Suprapubic skin (tissue), 4 donors: Measurements from ENCODE around the gene SLC6A12. TPM values are rescaled to one million over a fixed set of nuclear protein-coding genes. Genes with fewer than 3 reads are reported as not detected.
"Not testable (repeated sequence)": the region's sequence is repeated elsewhere in the genome, so short reads cannot be mapped to it uniquely, and the experiment has no call there.

Experiments used
- DNase-seq, 2 donors: peaks; one replicate each; pipeline ENCODE4 v3.0.0-alpha.2; 2019; ENCODE audit warnings: low spot score in 2 of 2
- H3K27ac ChIP-seq: fragments of 200-600 bp; sonication (generic); one replicate; pipeline ENCODE4 v1.5.1; 2019
- H3K27me3 ChIP-seq: fragments of 200-600 bp; sonication (generic); one replicate; pipeline ENCODE4 v1.5.1; 2019
- H3K36me3 ChIP-seq: fragments of 200-600 bp; sonication (generic); one replicate; pipeline ENCODE4 v1.5.1; 2019
- H3K4me1 ChIP-seq: fragments of 200-600 bp; sonication (generic); one replicate; pipeline ENCODE4 v1.5.1; 2019
- H3K4me3 ChIP-seq: fragments of 200-600 bp; sonication (generic); one replicate; pipeline ENCODE4 v1.5.1; 2019; ENCODE audit warnings: mild to moderate bottlenecking
- H3K9me3 ChIP-seq: fragments of 200-600 bp; sonication (generic); one replicate; pipeline ENCODE4 v1.5.1; 2019
- EP300 ChIP-seq: sonication (generic); formaldehyde crosslinking; IDR thresholded peaks from one replicate; pipeline ENCODE4 v1.6.1; 2017; ENCODE audit warnings: antibody characterized with exemption
- POLR2A ChIP-seq, 2 donors: fragments of 450-650 bp; IDR thresholded peaks; one replicate each; pipeline ENCODE4 v1.6.1; 2017; ENCODE audit warnings: antibody characterized with exemption in 2 of 2, mild to moderate bottlenecking in 2 of 2, moderate library complexity in 2 of 2
- POLR2AphosphoS5 ChIP-seq, 3 donors: sonication (generic); formaldehyde crosslinking; IDR thresholded peaks; one replicate each; pipeline ENCODE4 v1.6.1; 2017; ENCODE audit warnings: antibody characterized with exemption in 3 of 3
- WGBS: methylation state at CpG from one replicate; pipeline ENCODE4 v1.1.5; 2018; 5-methylcytosine and 5-hydroxymethylcytosine counted together
- total RNA-seq, 4 donors: library from RNA; depleted of rRNA; stranded (reverse); fragments of >200 nt; gene quantifications; one replicate each; pipeline ENCODE4 v1.1.0, GENCODE V29; 2016
- TF ChIP-seq, protein P1 (sequence below), 2 donors: fragments of 200-600 bp in 1 of 2; fragments of 450-650 bp in 1 of 2; sonication (generic) in 1 of 2; IDR thresholded peaks; one replicate each; pipeline ENCODE4 v1.5.1; 2016 to 2019; ENCODE audit warnings: antibody characterized with exemption in 2 of 2, mild to moderate bottlenecking in 1 of 2, moderate library complexity in 1 of 2

The SLC6A12 gene
- total RNA-seq, 4 donors from 2014 or later = 3.1 to 6.0 TPM; not detected in 2

GRCh38 chr12:219891-220352, 6.0 kb upstream of the SLC6A12 start:
- no CpG with 5 or more reads among the region's 17 CpGs for WGBS
- Histone ChIP-seq H3K9me3 (no peaks in the 10 kb centered on the region), H3K36me3 (no peaks in the 10 kb centered on the region), H3K4me1 (no peaks in the 10 kb centered on the region), H3K27ac (no peak overlapping the region), H3K27me3 (peaks cover 39% of the 10 kb centered on the region), H3K4me3 (no peak overlapping the region)
- peak in 1 of 2 donors; percentile 87 for DNase-seq
- TF ChIP-seq, protein P1, sequence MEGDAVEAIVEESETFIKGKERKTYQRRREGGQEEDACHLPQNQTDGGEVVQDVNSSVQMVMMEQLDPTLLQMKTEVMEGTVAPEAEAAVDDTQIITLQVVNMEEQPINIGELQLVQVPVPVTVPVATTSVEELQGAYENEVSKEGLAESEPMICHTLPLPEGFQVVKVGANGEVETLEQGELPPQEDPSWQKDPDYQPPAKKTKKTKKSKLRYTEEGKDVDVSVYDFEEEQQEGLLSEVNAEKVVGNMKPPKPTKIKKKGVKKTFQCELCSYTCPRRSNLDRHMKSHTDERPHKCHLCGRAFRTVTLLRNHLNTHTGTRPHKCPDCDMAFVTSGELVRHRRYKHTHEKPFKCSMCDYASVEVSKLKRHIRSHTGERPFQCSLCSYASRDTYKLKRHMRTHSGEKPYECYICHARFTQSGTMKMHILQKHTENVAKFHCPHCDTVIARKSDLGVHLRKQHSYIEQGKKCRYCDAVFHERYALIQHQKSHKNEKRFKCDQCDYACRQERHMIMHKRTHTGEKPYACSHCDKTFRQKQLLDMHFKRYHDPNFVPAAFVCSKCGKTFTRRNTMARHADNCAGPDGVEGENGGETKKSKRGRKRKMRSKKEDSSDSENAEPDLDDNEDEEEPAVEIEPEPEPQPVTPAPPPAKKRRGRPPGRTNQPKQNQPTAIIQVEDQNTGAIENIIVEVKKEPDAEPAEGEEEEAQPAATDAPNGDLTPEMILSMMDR (IDR thresholded peaks at IDR 0.05) = peak; percentile 37 to 65
- TF ChIP-seq POLR2A (IDR thresholded peaks at IDR 0.05) (no peak), EP300 (no peak)

DNA sequence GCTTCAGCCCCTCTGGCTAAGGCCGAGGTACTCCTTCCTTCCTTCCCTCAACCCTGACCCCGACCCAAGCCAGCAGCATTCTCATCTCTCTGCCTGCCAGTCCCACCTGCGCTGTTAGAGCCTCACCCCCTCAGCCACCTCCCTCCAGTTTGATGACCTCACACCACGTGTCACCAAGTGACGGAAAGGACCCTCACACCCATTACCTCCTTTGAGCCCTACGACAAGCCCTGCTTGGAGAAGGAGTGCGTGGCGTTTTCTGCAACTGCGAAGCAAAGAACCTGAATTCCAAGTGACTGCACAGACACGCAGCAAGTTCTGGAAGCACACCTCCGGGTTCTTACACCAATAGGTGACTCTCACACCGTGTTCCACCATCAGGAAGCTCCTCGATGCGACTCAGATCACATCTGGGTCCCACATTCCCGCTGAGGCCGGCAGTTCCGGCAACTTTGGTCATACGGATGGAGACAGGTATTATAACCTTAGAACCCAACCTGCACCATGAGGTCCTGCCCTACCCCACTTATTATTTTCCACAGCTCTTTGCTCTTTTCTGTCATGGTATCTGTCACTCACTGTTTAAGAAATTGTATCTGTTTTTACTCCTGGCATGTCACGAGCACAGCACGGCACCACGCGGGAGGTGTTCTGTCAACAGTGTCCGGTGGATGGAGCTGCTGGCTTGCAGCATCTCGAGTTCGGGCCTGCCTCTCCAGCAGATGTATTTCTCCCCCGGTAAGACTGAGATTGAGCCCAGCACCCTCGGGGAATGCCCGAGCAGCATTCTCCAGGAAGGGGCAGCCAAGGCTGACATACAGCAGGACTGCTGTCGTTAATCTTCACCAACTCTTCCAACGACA, 5.0 kb upstream of the SLC6A12 start:
- no peaks in the 10 kb centered on the region for H3K36me3 ChIP-seq
- no peak for DNase-seq
- TF ChIP-seq POLR2A (IDR thresholded peaks at IDR 0.05) = no peak
- WGBS = 48% methylated on average over 30 of the region's 30 CpGs
- peaks cover 47% of the 10 kb centered on the region for H3K27me3 ChIP-seq
- H3K4me3 ChIP-seq = no peak overlapping the region
- no peaks in the 10 kb centered on the region for H3K9me3 ChIP-seq
- H3K4me1 ChIP-seq = peaks cover 1% of the 10 kb centered on the region
- no peak overlapping the region for H3K27ac ChIP-seq

DNA sequence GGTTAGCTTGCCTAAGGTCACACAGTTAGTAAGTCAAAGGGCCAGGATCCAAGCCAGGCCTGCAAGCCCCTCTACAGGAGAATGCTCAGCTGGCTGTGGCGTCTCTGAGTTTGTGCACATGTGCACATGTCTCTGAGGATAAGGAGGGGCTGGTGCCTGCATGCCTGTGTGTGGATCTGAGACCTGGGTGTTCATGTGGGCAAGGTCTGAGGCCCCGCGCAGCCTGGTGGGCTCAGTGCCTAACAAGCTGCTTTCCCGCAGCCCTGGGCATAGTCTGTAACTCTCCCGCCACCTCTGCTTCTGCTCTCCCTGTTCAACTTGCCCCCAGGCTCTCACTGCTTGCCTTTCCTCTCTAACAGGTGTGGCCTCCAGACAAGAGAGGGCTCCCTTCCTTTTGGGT, 4.3 kb upstream of the SLC6A12 start:
- WGBS = 92% methylated on average over 4 of the region's 5 CpGs
- H3K27me3 ChIP-seq = peaks cover 55% of the 10 kb centered on the region

GRCh38 chr12:217029-217428, 3.1 kb upstream of the SLC6A12 start:
- not testable (repeated sequence) for H3K9me3 ChIP-seq, H3K36me3 ChIP-seq, H3K4me3 ChIP-seq, H3K27ac ChIP-seq, DNase-seq
- 71% methylated on average over 6 of the region's 6 CpGs for WGBS
- Histone ChIP-seq H3K27me3 (peaks cover 61% of the 10 kb centered on the region), H3K4me1 (peaks cover 11% of the 10 kb centered on the region)

More for the DNA sequence above, 4.3 kb upstream of the SLC6A12 start:
- Histone ChIP-seq H3K27ac (no peak overlapping the region), H3K4me3 (no peak overlapping the region), H3K9me3 (no peaks in the 10 kb centered on the region), H3K36me3 (no peaks in the 10 kb centered on the region), H3K4me1 (peaks cover 9% of the 10 kb centered on the region)
- no peak for DNase-seq
- TF ChIP-seq EP300 = no peak
- TF ChIP-seq POLR2AphosphoS5 (IDR thresholded peaks at IDR 0.05) = no peak
- TF ChIP-seq POLR2A (IDR thresholded peaks at IDR 0.05) = no peak
- TF ChIP-seq, protein P1 (IDR thresholded peaks at IDR 0.05) = no peak

GRCh38 chr12:215116-215515, 1.2 kb upstream of the SLC6A12 start:
- Histone ChIP-seq H3K4me3 (no peak overlapping the region), H3K27me3 (peaks cover 50% of the 10 kb centered on the region), H3K27ac (no peak overlapping the region), H3K9me3 (no peaks in the 10 kb centered on the region), H3K4me1 (peaks cover 13% of the 10 kb centered on the region), H3K36me3 (no peaks in the 10 kb centered on the region)
- 95% methylated on average over 4 of the region's 6 CpGs for WGBS
- TF ChIP-seq POLR2A (IDR thresholded peaks at IDR 0.05) (no peak), POLR2AphosphoS5 (IDR thresholded peaks at IDR 0.05) (no peak), EP300 (no peak)
- TF ChIP-seq, protein P1 (IDR thresholded peaks at IDR 0.05) = no peak
- no peak for DNase-seq

GRCh38 chr12:213527-213932, 427 bp downstream of the SLC6A12 start:
- H3K4me3 ChIP-seq = peak overlapping the region; percentile 20
- WGBS = 42% methylated on average over 12 of the region's 12 CpGs
- no peak overlapping the region for H3K27ac ChIP-seq

More at GRCh38 chr12:213527-213932, 427 bp downstream of the SLC6A12 start:
- TF ChIP-seq, protein P1 (IDR thresholded peaks at IDR 0.05) = no peak
- TF ChIP-seq POLR2A (IDR thresholded peaks at IDR 0.05) (no peak), EP300 (no peak), POLR2AphosphoS5 (IDR thresholded peaks at IDR 0.05) (no peak)
- H3K4me1 ChIP-seq = peaks cover 13% of the 10 kb centered on the region
- H3K9me3 ChIP-seq = no peaks in the 10 kb centered on the region
- no peaks in the 10 kb centered on the region for H3K36me3 ChIP-seq
- peaks cover 41% of the 10 kb centered on the region for H3K27me3 ChIP-seq
- DNase-seq = no peak
